GM12873 (cell line): ENCODE measurements around the gene ZNF182.

Source experiments
- TF ChIP-seq, protein P1 (sequence below): IDR thresholded peaks from 2 replicates; pipeline ENCODE4 v1.5.1; 2012; ENCODE audit warnings: low read depth, mild to moderate bottlenecking, moderate library complexity, low read length, control low read depth; ENCODE audit not compliant: insufficient read depth; ENCODE audit errors: missing control alignments

The ZNF182 gene

DNA sequence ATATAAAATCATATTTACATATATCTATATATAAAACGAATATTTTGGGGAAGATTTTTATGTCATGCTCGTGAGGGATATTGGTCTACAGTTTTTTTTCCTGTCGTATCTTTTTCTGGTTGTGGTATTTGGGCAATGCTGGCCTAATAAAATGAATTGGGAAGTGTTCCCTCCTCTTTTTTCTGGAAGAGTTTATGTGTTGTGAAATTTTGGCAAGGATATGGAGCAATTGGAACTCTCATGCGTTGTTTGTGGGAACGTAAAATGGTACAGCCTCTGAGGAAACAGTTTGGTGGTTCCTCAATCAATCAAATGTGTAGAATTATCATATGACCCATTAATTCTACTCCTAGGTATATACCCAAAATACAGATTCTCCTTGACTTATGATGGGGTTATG, 69.8 kb downstream of the ZNF182 start:
- TF ChIP-seq, protein P1, sequence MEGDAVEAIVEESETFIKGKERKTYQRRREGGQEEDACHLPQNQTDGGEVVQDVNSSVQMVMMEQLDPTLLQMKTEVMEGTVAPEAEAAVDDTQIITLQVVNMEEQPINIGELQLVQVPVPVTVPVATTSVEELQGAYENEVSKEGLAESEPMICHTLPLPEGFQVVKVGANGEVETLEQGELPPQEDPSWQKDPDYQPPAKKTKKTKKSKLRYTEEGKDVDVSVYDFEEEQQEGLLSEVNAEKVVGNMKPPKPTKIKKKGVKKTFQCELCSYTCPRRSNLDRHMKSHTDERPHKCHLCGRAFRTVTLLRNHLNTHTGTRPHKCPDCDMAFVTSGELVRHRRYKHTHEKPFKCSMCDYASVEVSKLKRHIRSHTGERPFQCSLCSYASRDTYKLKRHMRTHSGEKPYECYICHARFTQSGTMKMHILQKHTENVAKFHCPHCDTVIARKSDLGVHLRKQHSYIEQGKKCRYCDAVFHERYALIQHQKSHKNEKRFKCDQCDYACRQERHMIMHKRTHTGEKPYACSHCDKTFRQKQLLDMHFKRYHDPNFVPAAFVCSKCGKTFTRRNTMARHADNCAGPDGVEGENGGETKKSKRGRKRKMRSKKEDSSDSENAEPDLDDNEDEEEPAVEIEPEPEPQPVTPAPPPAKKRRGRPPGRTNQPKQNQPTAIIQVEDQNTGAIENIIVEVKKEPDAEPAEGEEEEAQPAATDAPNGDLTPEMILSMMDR = no peak

DNA sequence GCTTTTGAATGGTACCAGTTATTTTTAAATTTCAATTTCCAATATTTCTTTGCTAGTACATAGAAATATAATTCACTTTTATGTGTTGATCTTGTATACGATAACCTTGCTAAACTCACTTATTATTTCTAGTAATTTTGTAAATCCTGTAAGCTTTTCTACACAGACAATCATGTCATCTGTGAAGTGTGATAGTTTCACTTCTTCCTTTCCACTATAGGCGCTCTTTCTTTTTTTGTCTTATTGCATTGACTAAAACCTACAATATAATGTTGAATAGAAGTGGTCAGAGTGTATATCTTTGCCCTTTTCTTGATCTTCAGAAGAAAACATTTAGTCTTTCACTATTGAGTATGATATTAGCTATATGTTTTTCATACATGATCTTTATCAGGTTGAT, 76.6 kb downstream of the ZNF182 start:
- TF ChIP-seq, protein P1 = no peak
